ENCODE data around the gene WEE2. TPM values are rescaled to one million over a fixed set of nuclear protein-coding genes. Genes with fewer than 3 reads are reported as not detected.

Gene WEE2
- total RNA-seq, 2 donors from 2014 or later = not detected

DNA sequence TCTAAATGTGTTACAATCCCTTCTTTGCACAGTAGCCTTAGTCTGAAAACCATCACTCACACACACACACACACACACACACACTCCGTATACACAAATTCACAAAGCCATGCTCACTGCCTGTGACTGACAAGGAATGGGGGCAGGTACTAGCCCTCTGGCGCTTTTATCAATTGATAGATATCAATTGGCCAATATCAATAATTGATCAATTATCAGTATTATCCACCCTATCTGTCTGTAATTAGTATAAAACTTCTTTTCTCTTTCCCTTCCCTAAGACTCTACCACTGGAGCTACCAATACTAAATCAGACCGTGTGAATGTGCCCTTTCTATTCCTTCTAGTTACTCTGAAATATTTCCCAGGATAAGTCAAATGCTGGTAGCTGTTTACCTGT lies 8.3 kb upstream of the WEE2 start:
- no peaks in the 10 kb centered on the region for H3K36me3 ChIP-seq (replicated peaks in 1 of 2; ENCODE audit: insufficient read depth in 1 of 2, low read depth in 2 of 2)
- H3K4me1 ChIP-seq = peaks cover 66% of the 10 kb centered on the region
- H3K27me3 ChIP-seq = no peaks in the 10 kb centered on the region
- TF ChIP-seq POLR2A (IDR thresholded peaks at IDR 0.05) = no peak
- TF ChIP-seq, protein P1, sequence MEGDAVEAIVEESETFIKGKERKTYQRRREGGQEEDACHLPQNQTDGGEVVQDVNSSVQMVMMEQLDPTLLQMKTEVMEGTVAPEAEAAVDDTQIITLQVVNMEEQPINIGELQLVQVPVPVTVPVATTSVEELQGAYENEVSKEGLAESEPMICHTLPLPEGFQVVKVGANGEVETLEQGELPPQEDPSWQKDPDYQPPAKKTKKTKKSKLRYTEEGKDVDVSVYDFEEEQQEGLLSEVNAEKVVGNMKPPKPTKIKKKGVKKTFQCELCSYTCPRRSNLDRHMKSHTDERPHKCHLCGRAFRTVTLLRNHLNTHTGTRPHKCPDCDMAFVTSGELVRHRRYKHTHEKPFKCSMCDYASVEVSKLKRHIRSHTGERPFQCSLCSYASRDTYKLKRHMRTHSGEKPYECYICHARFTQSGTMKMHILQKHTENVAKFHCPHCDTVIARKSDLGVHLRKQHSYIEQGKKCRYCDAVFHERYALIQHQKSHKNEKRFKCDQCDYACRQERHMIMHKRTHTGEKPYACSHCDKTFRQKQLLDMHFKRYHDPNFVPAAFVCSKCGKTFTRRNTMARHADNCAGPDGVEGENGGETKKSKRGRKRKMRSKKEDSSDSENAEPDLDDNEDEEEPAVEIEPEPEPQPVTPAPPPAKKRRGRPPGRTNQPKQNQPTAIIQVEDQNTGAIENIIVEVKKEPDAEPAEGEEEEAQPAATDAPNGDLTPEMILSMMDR (IDR thresholded peaks at IDR 0.05) = no peak
- intact Hi-C loops (cut with DNase I) = no loop called here
- ATAC-seq (no peak), DNase-seq (no peak)
- H3K9me3 ChIP-seq = no peaks in the 10 kb centered on the region
- no peak overlapping the region for H3K27ac ChIP-seq
- no peak overlapping the region for H3K4me3 ChIP-seq
- WGBS, 2 donors = 48% methylated on average over 3 of the region's 3 CpGs

DNA sequence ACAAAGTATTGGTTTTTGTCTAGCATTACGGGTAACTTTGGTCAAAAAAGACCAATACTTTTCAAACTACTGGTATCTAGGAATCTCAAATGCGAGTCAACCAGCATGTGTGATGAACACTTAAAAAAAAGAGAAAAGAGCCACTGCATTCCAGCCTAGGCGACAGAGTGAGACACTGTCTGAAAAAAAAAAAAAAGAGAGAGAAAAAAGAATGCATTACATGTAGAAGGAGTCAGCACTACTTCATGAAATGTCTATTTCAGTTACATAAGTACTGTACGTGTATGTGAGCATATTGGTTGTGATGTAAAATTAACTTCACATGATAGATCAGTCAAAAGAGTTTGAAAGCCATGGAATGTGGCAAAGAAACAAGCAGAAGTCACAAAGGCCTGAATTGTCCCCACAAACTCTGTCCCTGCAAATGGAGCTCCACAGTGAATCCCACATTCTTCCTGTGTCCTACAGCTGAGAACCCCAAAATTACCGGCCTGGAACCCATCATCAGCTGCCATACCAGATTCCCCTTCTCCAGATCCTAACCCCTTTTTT lies 7.8 kb upstream of the WEE2 start:
- DNase-seq = no peak
- intact Hi-C loops (cut with DNase I) = no loop called here
- peak overlapping the region in 3 of 4 donors; percentile 80 to 87 (median 83) for H3K27ac ChIP-seq
- no peak for ATAC-seq
- 53 to 54% methylated on average over 5 of the region's 5 CpGs for WGBS, 2 donors
- no peak overlapping the region for H3K4me3 ChIP-seq
- no peaks in the 10 kb centered on the region for H3K9me3 ChIP-seq
- no peaks in the 10 kb centered on the region for H3K27me3 ChIP-seq
- H3K36me3 ChIP-seq (replicated peaks in 1 of 2; ENCODE audit: insufficient read depth in 1 of 2, low read depth in 2 of 2) = no peaks in the 10 kb centered on the region
- TF ChIP-seq POLR2A (IDR thresholded peaks at IDR 0.05) = no peak
- TF ChIP-seq, protein P1 (IDR thresholded peaks at IDR 0.05) = no peak
- peaks cover 63% of the 10 kb centered on the region for H3K4me1 ChIP-seq

DNA sequence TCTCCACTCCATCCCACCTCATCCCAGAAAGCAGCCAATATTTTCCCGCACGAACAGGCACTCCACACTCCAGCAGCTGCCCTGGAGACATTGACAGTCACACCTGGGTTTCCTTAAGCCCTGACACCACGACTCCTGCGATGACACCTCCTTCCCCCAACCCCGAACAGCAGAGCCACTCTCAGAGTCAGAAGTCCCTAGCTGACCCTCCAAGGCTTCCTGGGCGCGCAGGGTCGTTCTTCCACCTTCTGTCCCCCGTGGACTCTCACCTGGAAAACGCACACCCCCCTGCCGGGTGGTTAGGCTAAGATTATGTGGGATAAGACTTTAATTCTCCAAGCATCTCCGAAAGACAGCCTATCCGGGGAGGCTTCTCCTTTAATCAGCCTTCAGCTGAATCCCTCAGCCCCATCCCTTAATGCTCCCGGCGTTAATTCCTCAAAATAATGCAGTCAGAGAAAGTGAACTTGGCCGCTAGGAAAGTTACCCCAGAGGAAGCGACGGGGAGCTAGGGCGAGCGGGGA lies 7.2 kb upstream of the WEE2 start:
- ATAC-seq = no peak
- no peaks in the 10 kb centered on the region for H3K27me3 ChIP-seq
- TF ChIP-seq, protein P1 (IDR thresholded peaks at IDR 0.05) = no peak
- TF ChIP-seq POLR2A (IDR thresholded peaks at IDR 0.05) = no peak
- intact Hi-C loops (cut with DNase I) = no loop called here
- 6 to 11% methylated on average over 20 of the region's 20 CpGs for WGBS, 2 donors
- H3K36me3 ChIP-seq (replicated peaks in 1 of 2; ENCODE audit: insufficient read depth in 1 of 2, low read depth in 2 of 2) = no peaks in the 10 kb centered on the region
- H3K4me3 ChIP-seq = peak overlapping the region; percentile 82 to 87
- DNase-seq = peak in 2 of 4 donors; percentile 10 to 15
- H3K27ac ChIP-seq = peak overlapping the region in 3 of 4 donors; percentile 80 to 87 (median 83)
- H3K4me1 ChIP-seq = peaks cover 58% of the 10 kb centered on the region
- no peaks in the 10 kb centered on the region for H3K9me3 ChIP-seq

DNA sequence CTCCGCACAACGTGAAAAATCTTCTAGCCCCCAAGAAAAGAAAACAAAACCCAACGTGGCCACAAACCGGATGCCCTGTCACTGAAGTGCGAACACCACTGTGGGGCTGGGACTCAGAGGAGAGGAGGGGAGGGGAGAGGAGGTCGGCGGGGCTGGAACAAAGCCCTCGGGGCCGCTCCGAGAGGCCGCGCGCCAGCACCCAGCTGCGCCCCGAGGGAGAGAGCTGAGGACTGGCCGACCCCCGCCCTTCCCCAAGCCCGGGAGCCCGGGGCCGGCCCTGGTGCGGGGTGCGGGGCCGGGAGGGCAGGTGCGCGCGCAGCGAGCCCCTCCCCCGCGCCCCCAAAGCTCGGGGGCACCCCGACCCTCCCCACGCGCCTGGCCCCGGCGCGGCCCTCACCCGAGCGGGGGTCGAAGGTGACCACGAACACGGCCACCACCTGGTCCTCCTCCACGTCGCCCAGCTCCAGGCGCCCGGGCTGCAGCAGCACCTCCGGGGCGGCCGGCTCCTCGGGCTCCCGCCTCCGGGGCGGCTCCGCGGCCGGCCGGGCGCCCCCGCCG lies 6.6 kb upstream of the WEE2 start:
- intact Hi-C loops (cut with DNase I) = no loop called here
- DNase-seq (peak; percentile 45 to 60 (median 50)), ATAC-seq (peak; percentile 63)
- WGBS, 2 donors = 0 to 1% methylated on average over 25 to 57 of the region's 59 CpGs
- Histone ChIP-seq H3K9me3 (no peaks in the 10 kb centered on the region), H3K36me3 (replicated peaks in 1 of 2; ENCODE audit: insufficient read depth in 1 of 2, low read depth in 2 of 2) (no peaks in the 10 kb centered on the region), H3K27ac (peak overlapping the region; percentile 80 to 87 (median 83)), H3K4me3 (peak overlapping the region; percentile 82 to 87), H3K27me3 (no peaks in the 10 kb centered on the region), H3K4me1 (peaks cover 51% of the 10 kb centered on the region)
- peak in 2 of 3 donors; percentile 38 to 40 for TF ChIP-seq POLR2A (IDR thresholded peaks at IDR 0.05)
- TF ChIP-seq, protein P1 (IDR thresholded peaks at IDR 0.05) = no peak
